Stimulated activated naive CD4-positive, alpha-beta T cell treated with Interleukin-2 at 50 U/mL for 16 hours (primary cell): ENCODE data around the gene CPNE6.
A peak's percentile ranks its signal among the peaks of the same experiment; 100 is the strongest.

Experiments
- DNase-seq: peaks from one replicate; lab custom pipeline; 2025; lab: John Stamatoyannopoulos, UW

Gene CPNE6

GRCh38 chr14:24086193-24086955 is 15.0 kb downstream of the CPNE6 start:
- DNase-seq = no peak

- no peak for DNase-seq
Observed at GRCh38 chr14:24087004-24087403, 15.6 kb downstream of the CPNE6 start.

- DNase-seq = no peak
Observed at GRCh38 chr14:24088095-24088494, 16.7 kb downstream of the CPNE6 start.

GRCh38 chr14:24089890-24090289 is 18.5 kb downstream of the CPNE6 start:
- no peak for DNase-seq

- DNase-seq = no peak
Observed at GRCh38 chr14:24092110-24092504, 20.7 kb downstream of the CPNE6 start.

- no peak for DNase-seq
Observed at GRCh38 chr14:24092505-24093206, 21.3 kb downstream of the CPNE6 start.

GRCh38 chr14:24093207-24093900 is 22.0 kb downstream of the CPNE6 start:
- no peak for DNase-seq

GRCh38 chr14:24093901-24094840 is 22.8 kb downstream of the CPNE6 start, which contains the start of gene PCK2:
Gene PCK2, plus strand, starts transcription at chr14:24094311. Its CDS starts 95 bp downstream, at chr14:24094406.
- peak; percentile 92 for DNase-seq

GRCh38 chr14:24094841-24095270 is 23.5 kb downstream of the CPNE6 start:
- DNase-seq = no peak

- peak; percentile 64 for DNase-seq
Observed at GRCh38 chr14:24095271-24096068, 24.1 kb downstream of the CPNE6 start.

GRCh38 chr14:24096545-24097181 is 25.3 kb downstream of the CPNE6 start:
- DNase-seq = no peak

GRCh38 chr14:24098229-24098926 is 27.0 kb downstream of the CPNE6 start:
- DNase-seq = no peak

- DNase-seq = no peak
Observed at GRCh38 chr14:24098927-24099813, 27.8 kb downstream of the CPNE6 start.

- DNase-seq = no peak
Observed at GRCh38 chr14:24100197-24100981, 29.0 kb downstream of the CPNE6 start.

GRCh38 chr14:24100982-24101494 is 29.7 kb downstream of the CPNE6 start:
- DNase-seq = no peak

GRCh38 chr14:24102357-24103048 is 31.1 kb downstream of the CPNE6 start:
- no peak for DNase-seq

GRCh38 chr14:24103451-24103850 is 32.1 kb downstream of the CPNE6 start:
- DNase-seq = no peak
